HG03280 (cell line): ENCODE results near the gene SCAP.

Experiments used
- ATAC-seq: cut with Tn5 transposase; IDR thresholded peaks from one replicate; pipeline ENCODE4 v1.9.1; 2021; ENCODE audit warnings: mild to moderate bottlenecking, moderate library complexity; ENCODE audit not compliant: unreplicated experiment

The SCAP gene

DNA sequence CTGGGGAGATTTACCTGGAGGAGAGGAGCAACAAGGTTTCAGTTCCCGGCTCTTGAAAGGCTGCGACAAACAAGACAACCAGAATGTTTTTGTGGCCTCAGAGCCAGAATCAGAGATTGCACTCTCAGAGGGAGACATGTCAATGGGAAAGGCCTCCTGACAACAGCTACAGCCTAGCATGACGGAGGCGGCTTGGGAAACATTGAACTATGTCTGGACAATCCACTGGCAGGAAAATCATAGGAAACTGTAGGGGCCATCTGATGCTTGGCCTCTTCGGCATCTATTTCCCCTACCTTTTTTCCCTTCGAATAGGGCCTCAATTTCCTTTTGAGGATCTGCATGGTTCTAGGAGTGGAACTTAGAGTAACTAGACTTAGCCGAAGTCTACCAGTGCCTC, 108.1 kb downstream of the SCAP start:
- no peak for ATAC-seq

DNA sequence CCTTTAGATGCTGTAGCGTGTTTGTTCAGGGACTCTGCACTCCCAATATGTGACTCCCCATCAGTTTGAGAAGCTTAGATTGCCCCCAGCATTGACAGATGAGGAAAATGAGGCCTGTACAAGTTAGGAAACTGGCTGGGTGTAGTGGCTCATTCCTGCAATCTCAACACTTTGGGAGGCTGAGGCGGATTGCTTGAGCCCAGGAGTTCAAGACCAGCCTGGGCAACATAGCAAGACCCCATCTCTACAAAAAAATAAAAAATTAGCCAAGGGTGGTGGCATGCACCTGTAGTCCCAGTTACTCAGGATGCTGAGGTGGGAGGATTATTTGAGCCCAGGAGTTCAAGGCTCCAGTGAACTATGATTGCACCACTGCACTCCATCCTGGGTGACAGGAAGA, 108.9 kb downstream of the SCAP start:
- ATAC-seq: no peak

- ATAC-seq: no peak
These were observed 110.3 kb downstream of the SCAP start for GRCh38 chr3:47365213-47366153.
